SK-N-MC (cell line): ENCODE results near the gene ATP5ME.

ENCODE experiments used
- EZH2 ChIP-seq: fragments of 200-600 bp; sonication (generic); IDR thresholded peaks from one replicate; pipeline ENCODE4 v1.6.1; 2017; ENCODE audit warnings: antibody characterized with exemption
- FOXP2 ChIP-seq: optimal IDR thresholded peaks from 2 replicates; pipeline ENCODE3; 2011; ENCODE audit warnings: mild to moderate bottlenecking, moderate library complexity; ENCODE audit not compliant: insufficient read depth; ENCODE audit errors: extremely low read length, control extremely low read depth
- POLR2AphosphoS5 ChIP-seq: IDR thresholded peaks from 2 replicates; pipeline ENCODE4 v1.6.1; 2012; ENCODE audit warnings: mild to moderate bottlenecking, low read depth, low read length, borderline replicate concordance

DNA sequence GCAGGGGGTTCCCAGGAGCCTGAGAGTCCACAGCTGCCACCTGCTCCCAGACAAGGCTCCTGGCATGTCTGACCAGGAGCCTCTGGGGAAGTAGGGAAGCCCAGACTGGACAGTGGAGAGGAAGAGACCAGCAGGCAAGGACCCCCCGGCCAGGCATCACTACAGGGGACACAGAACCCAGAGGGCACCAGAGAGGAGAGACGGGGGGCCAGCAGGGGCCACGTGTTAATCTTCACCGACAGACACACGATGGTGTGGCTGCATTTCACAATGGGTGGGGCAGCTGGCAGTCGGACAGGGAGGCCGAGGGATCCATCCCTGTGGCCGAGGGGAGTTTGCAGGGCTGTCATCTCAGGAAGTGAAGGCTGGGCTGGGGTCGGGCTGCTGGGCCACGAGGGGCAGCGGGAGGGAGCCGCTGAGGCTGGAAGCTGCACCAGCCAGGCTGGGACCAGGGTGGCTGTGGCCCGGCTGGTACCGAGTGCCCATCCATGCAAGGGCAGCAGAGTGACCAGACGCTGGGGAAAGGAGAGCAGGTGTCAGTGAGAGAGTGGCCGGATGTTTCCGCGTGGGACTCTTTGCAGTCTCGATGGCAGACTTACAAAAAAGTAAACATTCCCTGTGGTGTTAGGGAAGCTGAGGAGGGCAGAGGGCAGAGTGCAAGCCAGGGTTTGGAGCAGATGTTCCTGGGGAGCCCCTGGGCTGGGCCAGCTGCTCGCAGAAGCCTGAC, 44.0 kb downstream of the ATP5ME start:
- no peak for TF ChIP-seq EZH2
- no peak for TF ChIP-seq POLR2AphosphoS5
- no peak for TF ChIP-seq FOXP2
